Rectal smooth muscle tissue (tissue), 1 donor: ENCODE results near the gene DGKD.

Experiments
- H3K27ac ChIP-seq: one replicate; pipeline ENCODE4 v1.7.0; 2013; ENCODE audit warnings: low read depth, low read length, inconsistent platforms
- H3K27me3 ChIP-seq: one replicate; pipeline ENCODE4 v1.7.0; 2013; ENCODE audit warnings: low read length; ENCODE audit not compliant: control insufficient read depth, insufficient read depth
- H3K36me3 ChIP-seq: one replicate; pipeline ENCODE4 v1.7.0; 2013; ENCODE audit warnings: low read length; ENCODE audit not compliant: control insufficient read depth, insufficient read depth
- H3K4me1 ChIP-seq: one replicate; pipeline ENCODE4 v1.7.0; 2013; ENCODE audit warnings: low read length; ENCODE audit not compliant: control insufficient read depth, insufficient read depth
- H3K4me3 ChIP-seq: one replicate; pipeline ENCODE4 v1.7.0; 2013; ENCODE audit warnings: low read length
- H3K9ac ChIP-seq: one replicate; pipeline ENCODE4 v1.7.0; 2013; ENCODE audit warnings: low read length

Gene DGKD

DNA sequence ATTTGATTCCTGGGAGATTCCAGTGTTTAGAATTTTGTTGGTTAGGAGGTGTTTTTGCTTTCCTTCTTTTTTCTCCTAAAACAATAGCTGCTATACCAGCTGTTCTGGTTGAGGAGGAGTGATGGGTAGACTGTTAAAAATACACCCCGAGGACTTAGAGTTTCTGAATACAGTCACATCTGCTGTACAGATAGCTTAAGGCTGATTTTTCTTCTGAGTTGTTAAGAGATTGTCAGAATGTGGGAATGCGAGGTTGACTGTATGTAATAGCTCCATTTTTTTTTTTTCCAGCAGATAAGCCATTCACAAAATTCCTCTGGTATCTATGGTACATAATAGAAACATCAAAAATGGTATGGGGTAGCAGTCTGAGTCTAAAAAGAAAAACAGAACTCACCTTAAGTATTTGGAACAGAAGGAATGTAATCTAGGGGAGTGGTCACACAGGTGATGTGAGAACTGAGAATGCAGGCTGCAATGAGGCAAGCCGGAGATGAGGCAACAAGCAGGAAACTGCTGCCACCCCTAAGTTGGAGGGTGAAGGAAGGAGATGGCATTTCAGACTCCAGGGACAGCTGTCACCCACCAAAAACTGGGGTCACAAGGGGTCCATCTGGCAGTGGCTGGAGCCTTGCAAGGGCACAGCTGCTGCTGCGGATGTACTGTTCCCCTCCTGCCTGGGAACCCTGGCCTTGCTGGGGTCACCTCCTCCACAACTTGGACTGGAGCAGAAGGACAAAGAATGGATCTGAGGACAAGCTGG is 2.4 kb downstream of the DGKD start:
- Histone ChIP-seq H3K9ac (no peak overlapping the region), H3K27ac (no peak overlapping the region), H3K4me1 (peaks cover 5% of the 10 kb centered on the region), H3K4me3 (no peak overlapping the region), H3K36me3 (no peaks in the 10 kb centered on the region), H3K27me3 (no peaks in the 10 kb centered on the region)

DNA sequence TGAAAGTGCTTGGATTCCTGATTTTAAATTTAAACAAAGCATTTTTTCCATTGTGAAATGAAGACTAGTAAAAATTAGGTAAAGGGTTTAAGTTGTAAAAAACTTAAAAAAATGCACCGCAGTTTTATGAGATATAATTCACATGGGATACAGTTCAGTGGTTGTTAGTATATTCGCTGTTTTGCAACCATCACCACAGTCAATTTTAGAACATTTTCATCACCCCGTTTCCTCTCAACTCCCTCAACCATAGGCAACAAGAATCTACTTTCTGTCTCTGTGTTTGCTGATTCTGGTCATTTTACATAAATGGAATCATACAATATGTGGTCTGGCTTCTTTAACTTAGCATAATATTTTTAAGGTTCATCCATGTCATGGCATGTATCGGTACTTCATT is 4.0 kb downstream of the DGKD start:
- no peak overlapping the region for H3K9ac ChIP-seq
- H3K4me3 ChIP-seq, result no peak overlapping the region
- peaks cover 5% of the 10 kb centered on the region for H3K4me1 ChIP-seq
- no peaks in the 10 kb centered on the region for H3K36me3 ChIP-seq
- H3K27me3 ChIP-seq, result no peaks in the 10 kb centered on the region
- H3K27ac ChIP-seq, result no peak overlapping the region

- Histone ChIP-seq H3K4me3 (no peak overlapping the region), H3K9ac (no peak overlapping the region), H3K27me3 (no peaks in the 10 kb centered on the region), H3K36me3 (no peaks in the 10 kb centered on the region), H3K4me1 (peaks cover 5% of the 10 kb centered on the region), H3K27ac (peak overlapping the region; percentile 31)
Observed at GRCh38 chr2:233358947-233359346, 4.7 kb downstream of the DGKD start.

- no peak overlapping the region for H3K27ac ChIP-seq
Observed at GRCh38 chr2:233359823-233360222, 5.5 kb downstream of the DGKD start.

DNA sequence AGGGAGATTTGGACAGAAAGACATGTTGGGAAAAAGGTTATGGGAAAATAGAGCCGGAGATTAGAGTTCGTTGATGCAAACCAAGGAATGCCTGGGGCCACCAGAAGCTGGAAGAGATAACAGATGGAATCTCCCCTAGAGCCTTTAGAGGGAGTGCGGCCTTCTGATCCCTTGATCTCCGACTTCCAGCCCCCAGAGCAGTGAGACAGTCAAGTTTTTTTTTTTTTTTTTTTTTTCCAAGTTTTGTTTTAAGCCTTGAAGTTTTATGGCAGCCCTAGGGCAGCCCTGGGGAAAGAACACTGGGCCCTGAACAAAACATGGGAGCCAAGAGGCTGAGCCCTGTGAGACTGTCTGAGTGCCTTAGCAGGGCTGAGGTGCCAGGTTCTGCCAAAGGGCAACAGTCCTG is 6.5 kb downstream of the DGKD start:
- Histone ChIP-seq H3K9ac (no peak overlapping the region), H3K4me3 (no peak overlapping the region), H3K27ac (no peak overlapping the region), H3K36me3 (no peaks in the 10 kb centered on the region), H3K27me3 (no peaks in the 10 kb centered on the region), H3K4me1 (peaks cover 5% of the 10 kb centered on the region)

More at GRCh38 chr2:233359823-233360222, 5.5 kb downstream of the DGKD start:
- no peaks in the 10 kb centered on the region for H3K27me3 ChIP-seq
- no peaks in the 10 kb centered on the region for H3K36me3 ChIP-seq
- no peak overlapping the region for H3K4me3 ChIP-seq
- no peak overlapping the region for H3K9ac ChIP-seq
- peaks cover 5% of the 10 kb centered on the region for H3K4me1 ChIP-seq

DNA sequence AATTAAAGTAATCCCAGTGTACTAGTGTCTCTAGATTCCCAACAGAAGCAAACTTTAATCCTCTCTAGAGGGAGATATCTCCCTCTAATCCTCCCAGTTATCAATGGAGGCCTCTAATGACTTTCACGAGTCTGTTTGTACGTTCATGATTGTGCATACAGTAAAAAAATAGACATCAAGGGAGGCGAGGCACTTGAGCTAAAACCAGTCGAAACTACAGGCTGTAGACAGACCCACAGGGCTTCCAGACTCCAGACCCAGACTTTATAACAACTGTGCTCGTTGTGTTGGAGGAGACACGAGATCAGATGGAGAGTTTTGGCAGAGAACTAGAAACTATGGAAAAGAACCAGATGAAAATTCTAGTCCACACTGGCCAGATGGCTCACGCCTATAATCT is 7.0 kb downstream of the DGKD start:
- Histone ChIP-seq H3K4me1 (peaks cover 5% of the 10 kb centered on the region), H3K9ac (no peak overlapping the region), H3K27ac (no peak overlapping the region), H3K36me3 (no peaks in the 10 kb centered on the region), H3K4me3 (no peak overlapping the region), H3K27me3 (no peaks in the 10 kb centered on the region)

GRCh38 chr2:233362742-233363141 is 8.4 kb downstream of the DGKD start:
- H3K27ac ChIP-seq, result no peak overlapping the region
- no peak overlapping the region for H3K9ac ChIP-seq
- no peaks in the 10 kb centered on the region for H3K27me3 ChIP-seq
- no peaks in the 10 kb centered on the region for H3K36me3 ChIP-seq
- H3K4me1 ChIP-seq, result peaks cover 5% of the 10 kb centered on the region
- H3K4me3 ChIP-seq, result no peak overlapping the region

- Histone ChIP-seq H3K27ac (no peak overlapping the region), H3K36me3 (no peaks in the 10 kb centered on the region), H3K9ac (no peak overlapping the region), H3K4me3 (no peak overlapping the region), H3K4me1 (peaks cover 1% of the 10 kb centered on the region), H3K27me3 (no peaks in the 10 kb centered on the region)
Observed at GRCh38 chr2:233363744-233364235, 9.5 kb downstream of the DGKD start.

DNA sequence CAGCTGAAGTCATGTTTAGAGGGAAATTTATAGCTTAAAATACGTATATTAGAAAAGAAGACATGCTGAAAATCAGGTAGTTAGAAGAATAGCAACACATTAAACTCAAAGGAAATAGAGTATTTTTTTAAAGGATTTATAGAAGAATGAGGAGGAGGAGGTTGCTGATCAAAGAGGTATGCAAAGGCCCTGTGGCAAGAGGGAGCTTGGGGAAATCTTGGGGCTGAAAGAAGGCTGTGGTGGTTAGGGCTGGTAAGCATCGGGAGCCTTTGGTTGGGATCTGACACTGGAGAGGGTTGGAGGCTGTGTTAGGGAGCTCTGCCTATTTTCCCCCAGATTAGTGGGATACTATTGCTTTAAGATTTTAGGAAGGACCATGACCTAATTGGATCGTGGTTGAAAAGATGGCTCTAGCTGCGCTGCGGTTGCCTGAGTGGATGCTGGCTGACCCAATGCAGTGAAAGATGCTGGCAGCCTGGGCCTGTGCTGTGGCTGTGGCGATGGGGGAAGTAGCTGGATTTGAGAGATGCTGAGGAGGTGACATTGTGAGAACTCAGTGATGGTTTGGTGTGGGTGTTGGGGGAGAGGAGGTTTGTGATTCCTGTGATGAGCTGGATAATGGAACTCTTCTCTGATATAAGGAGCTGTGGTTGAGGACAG is 11.7 kb downstream of the DGKD start:
- Histone ChIP-seq H3K9ac (no peak overlapping the region), H3K4me1 (no peaks in the 10 kb centered on the region), H3K27me3 (no peaks in the 10 kb centered on the region), H3K36me3 (no peaks in the 10 kb centered on the region), H3K4me3 (no peak overlapping the region), H3K27ac (no peak overlapping the region)

GRCh38 chr2:233367586-233367985 is 13.3 kb downstream of the DGKD start:
- H3K9ac ChIP-seq, result no peak overlapping the region
- H3K4me1 ChIP-seq, result no peaks in the 10 kb centered on the region
- H3K27ac ChIP-seq, result no peak overlapping the region
- no peaks in the 10 kb centered on the region for H3K36me3 ChIP-seq
- no peak overlapping the region for H3K4me3 ChIP-seq
- H3K27me3 ChIP-seq, result no peaks in the 10 kb centered on the region

- H3K27me3 ChIP-seq, result no peaks in the 10 kb centered on the region
- H3K4me3 ChIP-seq, result no peak overlapping the region
- no peaks in the 10 kb centered on the region for H3K36me3 ChIP-seq
- no peak overlapping the region for H3K27ac ChIP-seq
- no peak overlapping the region for H3K9ac ChIP-seq
- H3K4me1 ChIP-seq, result no peaks in the 10 kb centered on the region
Observed at GRCh38 chr2:233368756-233369155, 14.5 kb downstream of the DGKD start.

DNA sequence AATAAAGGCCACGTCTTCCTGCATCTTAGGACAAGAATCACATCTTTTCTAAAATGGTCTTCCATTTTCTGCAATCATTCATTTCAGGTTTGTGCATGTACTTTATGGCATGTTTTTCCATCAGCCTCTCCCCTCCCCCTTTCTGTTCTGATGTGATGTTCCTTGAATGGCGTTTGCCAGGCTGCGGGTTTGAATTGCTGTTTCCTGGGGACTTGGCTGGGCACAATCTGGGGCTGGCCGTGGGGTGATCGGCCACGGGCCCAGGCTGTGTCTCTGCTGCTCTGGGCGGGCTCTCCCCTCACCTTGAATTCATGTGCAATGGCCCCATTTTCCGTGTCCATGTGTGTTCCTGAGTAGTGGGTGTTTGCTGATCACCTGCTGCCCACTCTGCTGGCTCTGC is 15.2 kb downstream of the DGKD start:
- H3K9ac ChIP-seq, result no peak overlapping the region
- H3K27me3 ChIP-seq, result no peaks in the 10 kb centered on the region
- no peak overlapping the region for H3K4me3 ChIP-seq
- no peaks in the 10 kb centered on the region for H3K36me3 ChIP-seq
- H3K4me1 ChIP-seq, result no peaks in the 10 kb centered on the region
- no peak overlapping the region for H3K27ac ChIP-seq
